ENCODE measurements around the gene ANXA6. TPM values are rescaled to one million over a fixed set of nuclear protein-coding genes. Genes with fewer than 3 reads are reported as not detected.
A peak's percentile ranks its signal among the peaks of the same experiment; 100 is the strongest.
"Not testable (repeated sequence)": the region's sequence is repeated elsewhere in the genome, so short reads cannot be mapped to it uniquely, and the experiment has no call there.

ANXA6 gene
- 179 and 212 TPM in 2 replicates for total RNA-seq (2014; rRNA removed; shearing (Covaris generic))

DNA sequence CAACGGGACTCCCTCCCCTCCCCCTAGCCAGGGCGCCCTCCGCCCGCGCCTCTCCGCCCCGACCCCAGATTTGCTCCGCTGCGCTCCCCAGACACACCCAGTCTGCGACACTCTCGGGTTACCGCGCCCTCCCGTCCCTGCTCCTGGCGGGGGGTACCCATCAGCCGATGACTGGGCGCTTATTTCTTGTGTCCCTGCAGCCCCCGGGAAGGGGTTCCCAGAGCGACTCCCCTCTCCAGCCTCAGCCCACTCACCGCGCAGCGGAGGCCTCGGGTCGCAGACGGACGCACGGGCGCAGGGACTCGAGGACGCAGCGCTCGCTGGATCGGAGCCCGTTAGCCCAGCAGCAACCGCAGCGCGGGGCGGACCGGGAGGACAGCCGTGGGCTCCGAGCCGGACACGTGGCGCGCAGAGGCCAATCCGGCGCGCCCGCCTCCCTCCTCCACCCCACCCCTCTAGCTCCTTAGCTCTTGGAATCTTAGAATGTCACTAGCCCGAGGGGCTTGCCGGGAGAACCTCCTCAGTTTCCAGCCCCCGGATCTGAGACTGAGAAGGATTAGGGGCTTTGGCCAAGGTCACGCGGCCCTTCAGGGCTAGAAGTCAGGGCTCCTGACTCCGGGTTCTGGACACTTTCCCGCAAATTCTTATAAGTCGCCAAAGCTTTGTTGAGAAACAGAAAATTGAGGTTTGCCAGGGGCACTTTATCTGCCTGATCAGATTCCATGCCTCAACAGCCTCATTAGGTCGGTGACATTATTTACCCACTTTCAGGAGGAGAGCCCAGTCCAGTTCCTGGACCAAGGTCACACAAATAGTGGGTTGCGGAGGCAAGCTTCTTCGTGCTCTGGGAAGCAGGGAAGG lies at the start of gene ANXA6:
TSS of gene ANXA6 (minus strand) at position 354 of the 861 bp plus-strand sequence. CDS start 9,878 bp downstream, outside the sequence.
- no peaks in the 10 kb centered on the region for H3K36me3 ChIP-seq (replicated peaks; ENCODE audit: control insufficient read depth, insufficient read depth, low read length)
- H3K4me3 ChIP-seq (ENCODE audit: insufficient read depth, low read depth, low read length) = peak within 1 kb of the TSS; percentile 89
- peak; percentile 97 for DNase-seq
- no peaks in the 10 kb centered on the region for H3K27me3 ChIP-seq (ENCODE audit: control insufficient read depth, insufficient read depth, low read length)

- no peaks in the 10 kb centered on the region for H3K36me3 ChIP-seq (replicated peaks; ENCODE audit: control insufficient read depth, insufficient read depth, low read length)
- no peaks in the 10 kb centered on the region for H3K27me3 ChIP-seq (ENCODE audit: control insufficient read depth, insufficient read depth, low read length)
- H3K4me3 ChIP-seq (ENCODE audit: insufficient read depth, low read depth, low read length) = no peak overlapping the region
- DNase-seq = no peak
Measured at GRCh38 chr5:151205411-151205810, 47.8 kb upstream of the ANXA6 start.

DNA sequence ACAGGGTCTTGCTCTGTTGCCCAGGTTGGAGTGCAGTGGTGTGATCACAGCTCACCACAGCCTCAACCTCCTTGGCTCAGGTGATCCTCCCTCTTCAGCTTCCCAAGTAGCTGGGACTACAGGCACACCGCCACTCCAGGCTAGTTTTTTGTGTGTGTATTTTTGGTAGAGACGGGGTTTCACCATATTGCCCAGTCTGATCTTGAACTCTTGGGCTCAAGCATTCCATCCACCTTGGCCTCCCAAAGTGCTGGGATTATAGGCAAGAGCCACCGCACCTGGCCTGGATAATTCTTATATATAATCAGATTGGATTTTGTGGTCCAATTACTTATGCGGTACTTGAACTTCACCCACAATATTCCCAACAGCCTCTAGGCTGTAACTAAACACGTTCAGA lies 46.5 kb upstream of the ANXA6 start:
- no peaks in the 10 kb centered on the region for H3K36me3 ChIP-seq (replicated peaks; ENCODE audit: control insufficient read depth, insufficient read depth, low read length)
- H3K4me3 ChIP-seq (ENCODE audit: insufficient read depth, low read depth, low read length) = no peak overlapping the region
- no peaks in the 10 kb centered on the region for H3K27me3 ChIP-seq (ENCODE audit: control insufficient read depth, insufficient read depth, low read length)
- no peak for DNase-seq

DNA sequence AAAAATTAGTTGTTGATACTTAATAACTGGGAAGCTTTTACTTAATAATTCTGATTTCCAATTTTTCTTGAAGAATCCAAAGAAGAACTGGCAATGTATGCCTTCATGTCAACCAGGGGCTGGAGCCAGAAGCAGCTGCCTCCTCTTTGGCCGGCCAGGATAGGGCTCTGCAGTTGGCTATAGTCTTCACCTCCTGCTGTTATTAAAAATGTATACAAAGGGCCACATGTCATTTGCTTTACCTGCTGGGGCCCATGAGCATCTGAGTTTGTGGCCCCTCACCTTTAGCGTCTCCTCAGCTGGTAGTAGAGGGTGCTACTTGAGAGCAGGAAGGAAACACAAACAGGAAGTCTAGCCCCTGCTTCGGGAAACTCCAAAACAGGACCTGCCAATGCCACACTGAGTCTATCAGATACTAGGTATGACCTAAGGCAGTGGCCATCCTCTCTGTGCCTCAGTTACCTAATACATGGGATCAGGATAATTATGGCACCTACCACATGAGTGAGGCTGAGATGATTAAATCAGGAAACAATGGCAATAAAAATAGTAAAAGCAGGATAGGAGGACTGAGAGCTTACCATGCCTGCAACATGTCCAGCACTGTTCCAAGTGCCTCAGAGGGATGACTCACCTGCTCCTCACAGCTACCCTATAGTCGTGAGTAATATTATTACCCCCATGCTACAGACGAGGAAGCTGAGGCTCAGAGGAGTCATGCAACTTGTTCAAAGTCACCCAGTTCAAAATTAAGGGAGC lies 45.0 kb upstream of the ANXA6 start:
- no peak for DNase-seq
- Histone ChIP-seq H3K4me3 (ENCODE audit: insufficient read depth, low read depth, low read length) (no peak overlapping the region), H3K27me3 (ENCODE audit: control insufficient read depth, insufficient read depth, low read length) (no peaks in the 10 kb centered on the region), H3K36me3 (replicated peaks; ENCODE audit: control insufficient read depth, insufficient read depth, low read length) (no peaks in the 10 kb centered on the region)

DNA sequence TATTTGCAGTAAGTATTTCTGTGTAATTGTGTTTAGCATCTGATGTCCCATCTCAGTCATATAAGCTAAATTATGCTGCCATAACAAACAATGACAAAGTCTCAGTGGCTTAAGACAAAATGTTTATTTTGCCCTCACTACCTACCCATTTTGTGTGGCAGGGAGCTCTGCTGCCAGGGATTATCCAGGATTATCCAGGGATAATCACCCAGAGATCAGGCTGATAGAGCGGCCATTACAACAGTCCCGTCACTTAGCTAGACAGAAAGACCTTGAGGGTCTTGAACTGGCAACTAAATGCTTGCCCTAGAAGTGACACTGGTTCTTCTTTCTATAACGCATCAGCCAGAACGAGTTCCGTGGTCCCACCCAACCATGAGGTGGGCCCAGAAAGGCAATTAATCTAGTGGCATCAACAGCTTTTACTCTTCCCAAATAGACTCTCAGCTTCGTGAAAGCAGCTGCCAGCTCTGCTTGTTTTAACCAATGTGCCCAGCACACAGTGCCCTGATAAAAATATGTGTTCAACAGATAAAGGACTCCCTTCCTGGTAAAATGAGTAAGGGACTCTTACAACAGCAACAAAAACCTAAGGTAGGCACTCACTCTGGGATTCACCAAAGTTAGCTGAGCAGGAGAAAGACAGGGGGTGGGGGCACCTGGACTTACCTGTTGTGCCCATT lies 43.5 kb upstream of the ANXA6 start:
- no peaks in the 10 kb centered on the region for H3K27me3 ChIP-seq (ENCODE audit: control insufficient read depth, insufficient read depth, low read length)
- DNase-seq = no peak
- no peak overlapping the region for H3K4me3 ChIP-seq (ENCODE audit: insufficient read depth, low read depth, low read length)
- no peaks in the 10 kb centered on the region for H3K36me3 ChIP-seq (replicated peaks; ENCODE audit: control insufficient read depth, insufficient read depth, low read length)

GRCh38 chr5:151199581-151200185 lies 42.1 kb upstream of the ANXA6 start:
- no peaks in the 10 kb centered on the region for H3K36me3 ChIP-seq (replicated peaks; ENCODE audit: control insufficient read depth, insufficient read depth, low read length)
- H3K27me3 ChIP-seq (ENCODE audit: control insufficient read depth, insufficient read depth, low read length) = no peaks in the 10 kb centered on the region
- DNase-seq = no peak
- no peak overlapping the region for H3K4me3 ChIP-seq (ENCODE audit: insufficient read depth, low read depth, low read length)

DNA sequence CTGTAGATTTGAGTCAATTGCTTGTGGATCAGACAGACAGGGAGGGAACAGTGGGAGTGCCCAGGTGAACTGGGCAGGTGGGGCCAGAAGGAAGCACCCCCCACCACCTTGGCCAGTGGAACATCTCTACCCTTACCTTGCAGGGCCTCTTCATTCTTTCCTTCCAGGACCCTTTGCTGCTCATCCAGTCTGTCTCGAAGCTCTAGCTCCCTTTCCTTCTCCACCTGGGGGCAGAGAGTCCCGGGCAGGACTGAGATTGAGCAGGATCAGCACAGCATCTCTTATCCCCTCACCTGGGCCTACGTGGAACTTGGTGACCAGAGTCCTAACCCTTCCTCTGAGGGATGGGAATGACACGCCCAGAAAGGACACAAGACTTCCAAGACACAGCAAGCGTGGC lies 41.3 kb upstream of the ANXA6 start:
- no peak for DNase-seq
- Histone ChIP-seq H3K36me3 (replicated peaks; ENCODE audit: control insufficient read depth, insufficient read depth, low read length) (no peaks in the 10 kb centered on the region), H3K4me3 (ENCODE audit: insufficient read depth, low read depth, low read length) (no peak overlapping the region), H3K27me3 (ENCODE audit: control insufficient read depth, insufficient read depth, low read length) (no peaks in the 10 kb centered on the region)

- not testable (repeated sequence) for H3K36me3 ChIP-seq (replicated peaks; ENCODE audit: control insufficient read depth, insufficient read depth, low read length); DNase-seq; H3K4me3 ChIP-seq (ENCODE audit: insufficient read depth, low read depth, low read length); H3K27me3 ChIP-seq (ENCODE audit: control insufficient read depth, insufficient read depth, low read length)
Measured at GRCh38 chr5:151197291-151197600, 39.7 kb upstream of the ANXA6 start.

DNA sequence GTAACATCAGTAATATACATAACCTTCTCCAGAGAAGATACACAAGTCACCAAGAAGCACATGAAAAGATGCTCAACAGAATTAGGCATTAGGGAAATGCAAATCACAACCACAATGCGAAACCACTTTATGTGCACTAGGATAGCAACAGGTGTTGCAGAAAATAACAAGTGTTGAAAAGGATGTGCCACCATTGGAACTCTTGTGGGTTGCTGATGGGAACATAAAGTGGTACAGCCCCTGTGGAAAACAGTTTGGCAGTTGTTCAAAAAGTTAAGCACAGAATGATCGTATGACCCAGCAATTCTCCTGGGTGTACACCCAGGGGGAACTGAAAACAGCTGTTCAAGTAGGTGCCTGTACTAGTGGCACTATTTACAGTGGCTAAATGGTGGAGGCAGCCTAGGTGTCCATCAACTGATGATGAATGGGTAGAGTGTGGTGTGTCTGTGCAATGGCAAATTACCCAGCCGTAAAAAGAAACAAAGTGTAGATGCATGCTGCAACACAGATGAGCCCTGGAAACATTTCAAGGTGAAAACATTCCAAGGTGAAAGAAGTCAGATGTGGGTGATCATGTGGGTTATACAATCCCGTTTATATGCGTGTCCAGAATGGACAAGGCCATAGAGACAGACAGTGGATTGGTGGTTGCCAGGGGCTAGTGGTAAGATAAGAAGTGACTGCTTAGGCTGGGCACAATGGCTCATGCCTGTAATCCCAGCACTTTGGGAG lies 39.1 kb upstream of the ANXA6 start:
- H3K4me3 ChIP-seq (ENCODE audit: insufficient read depth, low read depth, low read length) = no peak overlapping the region
- DNase-seq = no peak
- no peaks in the 10 kb centered on the region for H3K27me3 ChIP-seq (ENCODE audit: control insufficient read depth, insufficient read depth, low read length)
- H3K36me3 ChIP-seq (replicated peaks; ENCODE audit: control insufficient read depth, insufficient read depth, low read length) = no peaks in the 10 kb centered on the region

DNA sequence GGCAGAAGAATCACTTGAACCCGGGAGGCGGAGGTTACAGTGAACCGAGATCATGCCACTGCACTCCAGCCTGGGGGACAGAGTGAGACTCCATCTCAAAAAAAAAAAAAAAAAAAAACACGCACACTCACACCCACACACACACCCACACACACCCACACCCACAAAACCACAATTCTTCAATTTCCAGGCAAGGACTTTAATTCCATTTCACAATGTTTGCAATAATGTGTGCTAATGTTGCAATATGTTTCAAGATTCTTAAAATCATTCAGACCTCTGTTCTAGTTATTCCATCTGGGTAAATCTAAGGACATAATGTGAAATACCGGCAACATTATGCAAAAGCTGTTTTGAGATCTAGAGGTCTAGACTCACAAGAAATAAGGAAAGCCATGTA lies 38.0 kb upstream of the ANXA6 start:
- Histone ChIP-seq H3K27me3 (ENCODE audit: control insufficient read depth, insufficient read depth, low read length) (no peaks in the 10 kb centered on the region), H3K36me3 (replicated peaks; ENCODE audit: control insufficient read depth, insufficient read depth, low read length) (no peaks in the 10 kb centered on the region), H3K4me3 (ENCODE audit: insufficient read depth, low read depth, low read length) (no peak overlapping the region)
- no peak for DNase-seq

GRCh38 chr5:151192626-151193025 lies 35.0 kb upstream of the ANXA6 start:
- DNase-seq = no peak
- Histone ChIP-seq H3K4me3 (ENCODE audit: insufficient read depth, low read depth, low read length) (no peak overlapping the region), H3K36me3 (replicated peaks; ENCODE audit: control insufficient read depth, insufficient read depth, low read length) (no peaks in the 10 kb centered on the region), H3K27me3 (ENCODE audit: control insufficient read depth, insufficient read depth, low read length) (no peaks in the 10 kb centered on the region)

- no peak for DNase-seq
- Histone ChIP-seq H3K27me3 (ENCODE audit: control insufficient read depth, insufficient read depth, low read length) (no peaks in the 10 kb centered on the region), H3K4me3 (ENCODE audit: insufficient read depth, low read depth, low read length) (no peak overlapping the region), H3K36me3 (replicated peaks; ENCODE audit: control insufficient read depth, insufficient read depth, low read length) (no peaks in the 10 kb centered on the region)
Measured at GRCh38 chr5:151191661-151192060, 34.1 kb upstream of the ANXA6 start.

- H3K4me3 ChIP-seq (ENCODE audit: insufficient read depth, low read depth, low read length) = no peak overlapping the region
- H3K36me3 ChIP-seq (replicated peaks; ENCODE audit: control insufficient read depth, insufficient read depth, low read length) = no peaks in the 10 kb centered on the region
- no peaks in the 10 kb centered on the region for H3K27me3 ChIP-seq (ENCODE audit: control insufficient read depth, insufficient read depth, low read length)
- no peak for DNase-seq
Measured at GRCh38 chr5:151189151-151189550, 31.6 kb upstream of the ANXA6 start.

- H3K27me3 ChIP-seq (ENCODE audit: control insufficient read depth, insufficient read depth, low read length) = no peaks in the 10 kb centered on the region
- no peak overlapping the region for H3K4me3 ChIP-seq (ENCODE audit: insufficient read depth, low read depth, low read length)
- no peaks in the 10 kb centered on the region for H3K36me3 ChIP-seq (replicated peaks; ENCODE audit: control insufficient read depth, insufficient read depth, low read length)
- no peak for DNase-seq
Measured at GRCh38 chr5:151186538-151186937, 29.0 kb upstream of the ANXA6 start.

All from H7 (cell line).